NK-92 (cell line): ENCODE results near the gene SIDT1.

Experiments
- DNase-seq: peaks from one replicate; lab custom pipeline; 2025; ENCODE audit not compliant: unreplicated experiment; lab: John Stamatoyannopoulos, UW

Gene SIDT1

GRCh38 chr3:113545594-113545993, 13.2 kb downstream of the SIDT1 start:
- DNase-seq = no peak

- DNase-seq = no peak
Measured at GRCh38 chr3:113546414-113546893, 14.1 kb downstream of the SIDT1 start.

DNA sequence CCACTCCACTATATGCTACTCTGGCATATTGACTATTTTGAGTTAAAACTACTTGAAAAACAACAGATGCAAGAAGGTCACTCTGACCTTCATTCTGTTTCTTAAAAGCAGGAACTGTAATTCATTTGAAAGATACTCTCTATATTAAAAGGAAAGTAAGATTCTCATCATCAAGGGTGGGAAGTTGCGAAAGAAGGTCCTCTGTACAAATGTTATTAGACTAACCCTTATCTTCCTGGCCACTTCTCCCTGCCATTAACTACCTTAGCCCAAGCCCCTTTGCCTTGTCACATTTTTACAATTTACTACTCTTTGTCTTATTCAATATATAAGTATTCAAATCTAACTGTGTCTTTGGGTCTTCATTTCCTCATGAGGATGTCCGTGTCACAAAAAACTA, 16.1 kb downstream of the SIDT1 start:
- DNase-seq = no peak

DNA sequence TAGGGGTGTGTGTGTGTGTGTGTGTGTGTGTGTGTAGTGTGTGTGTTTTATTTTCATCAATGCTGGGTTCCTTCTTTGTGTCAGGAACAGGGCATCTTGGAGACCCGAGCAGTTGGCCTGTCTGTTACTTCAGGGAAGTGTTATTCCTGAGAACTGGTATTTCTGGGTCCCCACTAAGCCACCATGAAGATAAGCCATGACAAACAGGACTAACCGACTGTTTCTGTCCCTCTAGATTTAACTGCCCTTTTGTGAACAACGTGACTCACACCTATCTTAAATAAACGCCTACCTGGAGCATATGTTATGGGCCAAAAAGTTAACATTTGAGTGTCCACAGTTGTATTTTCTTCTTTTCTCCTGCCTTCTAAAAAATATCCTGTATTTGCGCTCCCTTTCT, 19.5 kb downstream of the SIDT1 start:
- no peak for DNase-seq

DNA sequence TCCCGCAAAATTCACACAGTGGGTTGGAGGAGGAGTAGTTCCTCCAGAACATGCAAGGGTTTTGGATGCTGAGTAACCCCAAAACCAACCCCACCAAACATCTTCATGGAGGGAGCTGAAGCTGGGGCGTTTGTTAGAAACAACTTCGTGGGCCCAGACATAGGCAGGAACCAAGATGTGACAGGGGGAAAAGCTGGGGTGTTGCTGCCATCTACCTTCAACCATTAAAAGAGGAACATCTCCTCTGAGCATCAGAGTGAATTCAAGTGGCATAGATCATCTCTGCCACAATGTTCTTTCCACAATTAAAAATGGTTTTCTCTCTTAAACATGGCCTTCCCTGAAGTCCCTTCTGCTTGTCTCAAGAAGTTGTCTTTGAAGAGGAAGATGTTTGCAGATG, 20.5 kb downstream of the SIDT1 start:
- DNase-seq = no peak

DNA sequence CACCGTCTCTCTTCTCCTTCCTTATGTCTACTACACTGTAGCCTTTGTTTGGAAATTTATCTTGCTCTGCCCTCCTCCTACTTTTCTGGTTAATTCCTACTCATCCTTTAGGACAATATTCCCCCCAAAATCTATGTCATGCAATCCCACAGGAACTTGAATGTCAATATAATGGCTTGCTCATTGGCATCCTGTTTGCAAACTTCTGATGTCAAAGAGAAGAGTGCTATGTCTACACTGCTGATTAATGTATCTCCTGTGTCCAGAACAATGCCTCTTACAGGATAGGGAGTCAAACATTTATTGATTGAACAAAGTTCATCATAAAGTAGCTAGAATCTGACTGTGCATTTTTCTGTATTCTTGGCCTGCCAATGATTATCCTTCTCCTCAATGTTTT, 22.8 kb downstream of the SIDT1 start:
- no peak for DNase-seq

DNA sequence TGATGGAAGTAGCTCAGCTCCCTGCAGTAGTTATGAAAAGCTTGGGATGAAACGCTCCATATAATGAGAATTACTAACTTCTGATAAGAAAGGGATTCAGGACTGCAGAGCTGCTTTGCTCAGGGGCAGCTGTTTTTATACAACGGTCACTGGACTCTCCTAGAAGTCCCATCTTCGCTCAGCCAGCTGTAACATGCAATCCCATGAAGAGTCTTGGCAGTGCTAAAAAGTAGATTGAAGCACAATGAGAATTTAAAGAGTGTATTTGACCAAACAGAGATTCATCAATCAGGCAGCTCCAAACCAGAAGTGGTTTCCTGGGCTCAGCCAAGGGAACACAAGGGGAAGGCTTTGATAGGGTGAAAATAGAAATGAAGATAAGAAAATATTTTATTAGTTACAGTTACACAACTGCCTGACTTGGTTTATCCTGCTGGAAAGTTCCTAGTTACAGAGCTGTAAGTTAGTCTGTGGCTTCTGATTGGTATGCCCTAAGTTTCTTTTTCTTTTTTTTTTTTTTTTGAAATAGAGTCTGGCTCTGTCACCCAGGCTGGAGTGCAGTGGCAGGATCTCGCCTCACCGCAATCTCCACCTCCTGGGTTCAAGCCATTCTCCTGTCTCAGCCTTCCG, 24.1 kb downstream of the SIDT1 start:
- DNase-seq = no peak

DNA sequence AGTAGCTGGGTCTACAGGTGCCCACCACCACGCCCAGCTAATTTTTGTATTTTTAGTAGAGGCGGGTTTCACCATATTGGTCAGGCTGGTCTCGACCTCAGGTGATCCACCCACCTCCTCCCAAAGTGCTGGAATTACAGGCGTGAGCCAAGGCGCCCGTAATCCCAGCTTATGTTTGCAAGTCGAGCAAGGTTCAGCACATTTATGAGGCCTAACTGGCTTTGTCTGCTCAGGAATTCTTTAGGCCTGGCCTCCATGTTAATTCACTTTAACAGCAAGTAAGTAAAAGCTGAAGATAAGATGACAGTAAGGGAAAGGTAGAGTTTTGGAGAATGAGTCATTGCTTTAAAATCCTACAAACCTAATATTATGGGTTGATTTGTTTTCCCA, 24.6 kb downstream of the SIDT1 start:
- no peak for DNase-seq

- DNase-seq = no peak
Measured at GRCh38 chr3:113557374-113557773, 25.0 kb downstream of the SIDT1 start.

DNA sequence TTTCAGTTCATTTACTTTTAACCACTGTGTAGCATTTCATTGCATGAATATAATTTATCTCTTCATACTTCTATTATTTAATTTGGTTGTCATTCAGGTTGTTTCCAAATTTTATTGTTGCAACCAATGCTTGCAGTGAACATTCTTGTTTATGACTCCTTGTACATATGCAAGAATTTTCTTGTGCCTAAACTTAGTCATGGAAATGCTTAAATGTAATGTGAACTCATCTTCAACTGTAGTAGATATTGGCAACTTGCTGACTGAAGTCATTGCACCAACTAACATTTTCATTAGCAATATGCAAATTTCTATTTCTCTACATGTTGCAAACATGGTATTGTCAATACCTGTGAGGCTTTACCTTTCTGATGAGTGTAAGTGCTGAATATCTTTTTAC, 26.7 kb downstream of the SIDT1 start:
- DNase-seq = no peak

GRCh38 chr3:113560271-113560670, 27.9 kb downstream of the SIDT1 start:
- no peak for DNase-seq

DNA sequence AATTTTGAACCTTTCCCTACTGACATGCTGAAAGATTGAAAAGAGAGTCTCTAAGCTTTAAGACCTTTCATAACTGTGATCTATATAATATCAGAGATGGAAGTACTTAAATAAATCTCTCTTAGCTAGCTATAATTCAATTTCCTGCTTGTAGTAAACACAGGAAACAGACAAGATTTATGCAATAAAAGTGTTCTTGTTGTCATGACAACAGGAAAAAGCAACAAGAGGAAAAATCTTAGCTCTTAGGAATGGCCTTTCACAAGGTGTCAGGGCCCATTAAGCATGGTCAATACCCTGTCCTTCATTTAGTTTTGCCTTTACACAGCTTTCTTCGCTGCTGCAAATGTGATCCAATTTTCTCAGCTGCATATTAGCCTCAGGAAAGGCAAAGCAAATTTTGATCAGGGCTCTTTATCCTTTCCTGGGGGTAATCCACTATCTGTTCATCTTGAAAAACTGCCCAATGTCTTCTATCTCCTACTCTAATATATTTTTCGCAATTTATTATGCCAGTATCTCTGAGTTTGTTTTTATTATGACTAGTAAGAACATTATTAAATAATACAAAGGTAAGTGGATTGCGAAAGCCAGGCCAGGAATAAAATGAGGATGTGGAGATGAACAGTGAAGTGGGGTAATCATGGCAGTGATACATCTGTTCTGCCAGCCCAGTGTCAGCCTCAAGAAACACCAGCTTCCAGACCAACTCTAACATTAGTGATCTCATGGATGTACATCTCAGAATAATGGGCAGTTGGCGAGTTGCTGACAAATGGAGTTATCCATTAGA, 28.7 kb downstream of the SIDT1 start:
- no peak for DNase-seq

DNA sequence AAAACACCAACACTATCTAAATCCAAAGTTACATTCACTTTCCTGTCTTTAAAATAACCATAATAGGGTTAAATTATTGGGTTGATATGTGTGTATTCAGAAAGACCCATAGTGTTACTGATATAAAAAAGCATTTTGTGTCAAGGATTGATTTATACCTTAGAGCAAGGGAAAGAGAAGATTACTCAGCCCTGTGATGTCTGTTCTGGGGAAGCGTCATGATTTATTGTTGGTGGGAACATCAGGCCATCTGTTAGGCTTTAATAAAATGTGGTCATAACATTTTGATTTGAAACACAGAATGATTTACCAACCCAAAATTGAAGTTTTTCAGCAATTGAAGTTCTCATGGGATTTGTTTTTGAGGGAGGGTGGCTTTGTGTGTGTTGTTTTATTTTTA, 33.2 kb downstream of the SIDT1 start:
- DNase-seq = no peak

DNA sequence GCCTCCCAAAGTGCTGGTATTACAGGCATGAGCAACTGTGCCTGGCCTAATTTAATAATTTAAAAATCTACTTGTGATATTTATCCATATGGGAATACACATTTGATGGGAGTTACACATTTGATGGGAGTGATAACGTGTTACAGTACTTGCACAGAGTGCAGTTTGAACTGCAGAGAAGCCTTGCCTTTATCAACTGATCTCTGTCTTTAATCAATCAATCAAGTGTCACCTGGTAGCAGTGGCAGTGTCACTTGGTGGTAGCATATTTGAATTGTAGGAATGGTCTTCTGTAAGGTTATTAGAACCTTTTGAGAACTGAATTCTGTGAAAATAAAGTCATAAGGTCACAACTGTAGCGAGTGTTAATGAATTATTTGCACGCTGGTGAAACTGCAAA, 37.8 kb downstream of the SIDT1 start:
- DNase-seq = no peak

DNA sequence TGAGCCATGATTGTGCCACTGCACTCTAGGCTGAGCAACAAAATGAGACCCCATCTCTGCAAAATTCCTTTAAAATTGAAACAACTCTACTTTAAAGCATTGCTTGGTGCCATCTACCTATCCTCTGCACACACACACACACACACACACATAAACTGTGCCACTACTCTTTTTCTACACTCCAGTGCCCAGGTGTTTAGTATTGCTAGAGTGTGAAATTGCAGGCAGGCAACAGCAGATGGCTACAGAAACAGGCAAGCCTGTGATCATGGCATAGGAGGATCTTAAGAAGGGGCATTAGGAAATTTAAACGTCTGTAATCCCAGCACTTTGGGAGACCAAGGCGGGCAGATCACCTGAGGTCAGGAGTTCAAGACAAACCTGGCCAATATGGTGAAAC, 39.0 kb downstream of the SIDT1 start:
- DNase-seq = no peak

DNA sequence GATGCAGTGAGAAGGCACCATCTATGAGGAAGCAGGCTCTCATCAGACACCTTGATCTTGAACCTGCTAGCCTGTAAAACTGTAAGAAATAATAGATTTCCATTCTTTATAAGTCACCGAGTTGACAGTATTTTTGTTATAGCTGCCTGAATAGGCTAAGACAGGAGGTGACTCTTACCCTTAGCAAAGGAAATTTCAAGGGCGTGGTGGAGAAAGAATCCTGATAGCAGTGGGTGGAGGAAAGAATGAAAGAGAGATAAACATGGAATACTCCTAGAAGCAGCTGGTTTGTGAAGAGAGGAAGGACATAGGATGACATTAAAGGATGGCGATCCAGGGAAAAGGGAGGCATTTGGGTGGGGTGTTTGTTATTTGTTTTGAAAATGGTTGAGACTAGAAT, 41.4 kb downstream of the SIDT1 start:
- DNase-seq = no peak

DNA sequence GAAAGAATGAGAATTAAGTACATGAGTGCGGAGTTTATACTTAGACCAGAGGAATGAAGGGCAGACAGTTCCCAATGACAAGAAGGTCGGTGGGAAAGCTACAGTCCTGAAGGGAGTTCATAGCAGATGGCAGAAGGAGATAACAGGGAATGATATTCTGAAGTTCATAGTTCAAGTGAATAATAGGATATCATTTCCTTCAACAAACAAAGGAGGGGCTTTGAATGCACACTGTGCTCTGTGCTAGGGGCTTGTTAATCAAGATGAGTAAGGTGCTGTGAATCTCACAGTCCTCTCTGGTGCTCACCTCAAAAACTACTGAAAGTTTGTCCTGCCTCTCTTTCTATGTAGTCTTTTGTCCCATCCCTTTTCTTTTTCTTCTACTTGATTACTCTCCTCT, 41.9 kb downstream of the SIDT1 start:
- DNase-seq = no peak

- no peak for DNase-seq
Measured at GRCh38 chr3:113575206-113575605, 42.9 kb downstream of the SIDT1 start.

DNA sequence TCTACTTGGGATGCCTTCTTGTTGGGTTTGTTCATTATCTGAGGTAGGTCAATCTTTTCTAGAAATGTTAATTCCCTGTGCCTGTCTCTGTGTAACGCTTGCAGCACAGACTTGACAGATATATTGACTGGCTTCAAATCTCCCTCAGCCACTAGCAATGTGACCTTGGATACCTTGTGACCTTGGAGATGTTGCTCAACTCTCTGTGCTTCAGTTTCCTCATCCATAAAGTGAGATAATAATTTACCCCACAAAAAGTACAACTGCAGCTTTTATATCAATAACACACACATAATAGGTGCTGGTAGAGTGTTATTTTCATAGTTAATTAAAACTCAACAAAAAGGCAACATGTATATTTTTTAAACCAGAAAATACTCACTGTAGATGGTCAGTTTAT, 52.9 kb downstream of the SIDT1 start:
- no peak for DNase-seq

GRCh38 chr3:113585720-113586119, 53.4 kb downstream of the SIDT1 start:
- no peak for DNase-seq

DNA sequence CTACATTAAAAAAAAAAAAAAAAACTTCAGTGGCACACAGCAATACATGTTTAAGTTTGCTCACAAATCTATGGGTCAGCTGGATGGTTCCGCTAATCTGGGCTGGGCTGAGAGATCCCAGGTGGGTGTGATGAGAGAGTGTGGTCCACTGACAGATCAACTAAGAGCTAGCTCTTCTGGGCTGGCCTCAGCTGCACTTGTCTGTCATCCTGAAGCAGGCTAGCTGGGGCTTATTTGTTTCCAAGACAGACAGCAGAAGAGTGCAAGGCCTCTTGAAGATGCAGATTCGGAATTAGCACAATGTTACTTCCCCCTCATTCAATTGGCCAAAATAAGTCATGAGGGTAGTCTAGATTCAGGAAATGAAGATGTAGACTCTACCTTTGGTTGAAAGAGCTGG, 56.5 kb downstream of the SIDT1 start:
- DNase-seq = no peak

GRCh38 chr3:113589971-113590370, 57.6 kb downstream of the SIDT1 start:
- no peak for DNase-seq

- DNase-seq = no peak
Measured at GRCh38 chr3:113590983-113591382, 58.6 kb downstream of the SIDT1 start.
